ENCODE data around the gene GRM5.
"Not testable (repeated sequence)": the region's sequence is repeated elsewhere in the genome, so short reads cannot be mapped to it uniquely, and the experiment has no call there.

Gene GRM5

GRCh38 chr11:88478136-88478815 lies 587.5 kb downstream of the GRM5 start:
- peaks cover 39% of the 10 kb centered on the region for H3K27me3 Mint-ChIP-seq
- H3K9me3 Mint-ChIP-seq = no peaks in the 10 kb centered on the region
- H3K4me1 Mint-ChIP-seq = no peaks in the 10 kb centered on the region
- no peaks in the 10 kb centered on the region for H3K36me3 Mint-ChIP-seq
- no peak for ATAC-seq
- H3K4me3 Mint-ChIP-seq = no peak overlapping the region
- no peak overlapping the region for H3K27ac Mint-ChIP-seq

GRCh38 chr11:88475991-88476418 lies 589.8 kb downstream of the GRM5 start:
- Mint-ChIP-seq H3K9me3 (no peaks in the 10 kb centered on the region), H3K4me3 (no peak overlapping the region), H3K4me1 (no peaks in the 10 kb centered on the region), H3K27me3 (peaks cover 29% of the 10 kb centered on the region), H3K36me3 (no peaks in the 10 kb centered on the region), H3K27ac (no peak overlapping the region)
- no peak for ATAC-seq

DNA sequence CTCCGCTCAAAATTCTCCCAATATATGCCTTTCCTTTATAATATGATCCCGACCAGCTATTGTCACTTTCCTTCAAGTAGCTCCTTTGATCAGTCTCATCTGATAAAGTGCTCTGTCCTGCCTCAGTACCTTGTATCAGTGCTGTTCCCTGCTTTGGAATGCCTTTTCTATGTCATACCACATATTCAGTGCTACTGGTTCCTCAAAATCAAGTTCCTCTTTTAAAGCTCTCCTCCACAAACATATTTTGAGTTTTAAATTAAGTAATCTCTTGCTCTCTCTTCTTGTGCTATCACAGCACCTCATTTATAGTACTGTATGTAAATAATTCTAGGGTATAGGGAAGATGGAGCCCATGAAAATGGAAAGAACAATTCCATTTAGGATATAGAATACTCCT lies 591.1 kb downstream of the GRM5 start:
- Mint-ChIP-seq H3K27me3 (peaks cover 16% of the 10 kb centered on the region), H3K36me3 (no peaks in the 10 kb centered on the region), H3K9me3 (no peaks in the 10 kb centered on the region), H3K4me3 (no peak overlapping the region), H3K4me1 (no peaks in the 10 kb centered on the region), H3K27ac (no peak overlapping the region)
- ATAC-seq = no peak

DNA sequence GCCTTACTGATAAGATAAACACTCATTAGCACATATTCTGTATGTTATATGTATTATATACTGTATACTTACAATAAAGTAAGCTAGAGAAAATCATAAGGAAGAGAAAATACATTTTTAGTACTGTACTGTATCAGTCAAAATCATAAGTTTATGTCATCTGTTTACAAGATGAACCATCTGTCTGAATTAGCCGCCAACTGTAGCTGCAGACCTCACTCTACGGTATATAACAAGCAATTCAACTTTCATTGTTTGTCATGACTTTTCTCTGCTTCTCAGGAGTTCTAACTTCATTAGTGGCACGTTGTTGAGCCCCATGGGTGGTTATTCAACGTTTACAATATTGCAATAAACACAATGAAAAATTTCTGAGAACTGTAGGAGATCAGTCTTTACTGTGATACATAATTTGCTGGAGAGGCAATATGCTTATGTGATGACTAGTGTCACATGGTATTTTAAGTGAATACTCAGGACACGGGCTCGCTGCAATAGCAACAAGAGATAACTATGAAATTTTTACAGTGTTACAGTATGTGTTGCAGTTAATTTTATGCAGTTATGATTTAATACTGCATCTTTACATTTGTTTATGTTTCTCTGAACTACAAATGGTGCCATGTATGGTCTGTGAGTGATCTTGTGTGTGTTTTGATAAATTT lies 596.1 kb downstream of the GRM5 start:
- H3K36me3 Mint-ChIP-seq = no peaks in the 10 kb centered on the region
- no peaks in the 10 kb centered on the region for H3K9me3 Mint-ChIP-seq
- ATAC-seq = no peak
- H3K4me1 Mint-ChIP-seq = no peaks in the 10 kb centered on the region
- H3K4me3 Mint-ChIP-seq = no peak overlapping the region
- H3K27me3 Mint-ChIP-seq = peaks cover 24% of the 10 kb centered on the region
- no peak overlapping the region for H3K27ac Mint-ChIP-seq

- no peaks in the 10 kb centered on the region for H3K4me1 Mint-ChIP-seq
- no peaks in the 10 kb centered on the region for H3K9me3 Mint-ChIP-seq
- ATAC-seq = no peak
- no peak overlapping the region for H3K4me3 Mint-ChIP-seq
- no peaks in the 10 kb centered on the region for H3K36me3 Mint-ChIP-seq
- no peak overlapping the region for H3K27ac Mint-ChIP-seq
- peaks cover 44% of the 10 kb centered on the region for H3K27me3 Mint-ChIP-seq
Measured at GRCh38 chr11:88464528-88464927, 601.3 kb downstream of the GRM5 start.

DNA sequence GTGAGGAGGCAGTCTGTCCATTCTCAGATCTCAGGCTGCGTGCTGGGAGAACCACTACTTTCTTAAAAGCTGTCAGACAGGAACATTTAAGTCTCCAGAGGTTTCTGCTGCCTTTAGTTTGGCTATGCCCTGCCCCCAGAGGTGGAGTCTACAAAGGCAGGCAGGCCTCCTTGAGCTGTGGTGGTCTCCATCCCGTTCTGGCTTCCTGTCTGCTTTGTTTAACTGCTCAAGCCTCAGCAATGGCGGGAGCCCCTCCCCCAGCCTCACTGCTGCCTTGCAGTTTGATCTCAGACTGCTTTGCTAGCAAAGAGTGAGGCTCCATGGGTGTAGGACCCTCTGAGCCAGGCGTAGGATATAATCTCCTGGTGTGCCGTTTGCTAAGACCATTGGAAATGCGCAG lies 602.5 kb downstream of the GRM5 start:
- H3K4me1 Mint-ChIP-seq, ATAC-seq, H3K4me3 Mint-ChIP-seq, H3K9me3 Mint-ChIP-seq, H3K27ac Mint-ChIP-seq, H3K36me3 Mint-ChIP-seq: not testable (repeated sequence)
- peaks cover 44% of the 10 kb centered on the region for H3K27me3 Mint-ChIP-seq

DNA sequence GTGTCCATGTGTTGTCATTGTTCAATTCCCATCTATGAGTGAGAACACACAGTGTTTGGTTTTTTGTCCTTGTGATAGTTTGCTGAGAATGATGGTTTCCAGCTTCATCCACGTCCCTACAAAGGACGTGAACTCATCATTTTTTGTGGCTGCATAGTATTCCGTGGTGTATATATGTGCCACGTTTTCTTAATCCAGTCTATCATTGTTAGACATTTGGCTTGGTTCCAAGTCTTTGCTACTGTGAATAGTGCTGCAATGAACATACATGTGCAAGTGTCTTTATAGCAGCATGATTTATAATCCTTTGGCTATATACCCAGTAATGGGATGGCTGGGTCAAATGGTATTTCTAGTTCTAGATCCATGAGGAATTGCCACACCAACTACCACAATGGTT lies 607.7 kb downstream of the GRM5 start:
- H3K9me3 Mint-ChIP-seq, ATAC-seq, H3K4me1 Mint-ChIP-seq, H3K36me3 Mint-ChIP-seq, H3K4me3 Mint-ChIP-seq, H3K27ac Mint-ChIP-seq: not testable (repeated sequence)
- peaks cover 28% of the 10 kb centered on the region for H3K27me3 Mint-ChIP-seq

GRCh38 chr11:88455974-88456373 lies 609.8 kb downstream of the GRM5 start:
- ATAC-seq = no peak
- Mint-ChIP-seq H3K27ac (no peak overlapping the region), H3K4me3 (no peak overlapping the region), H3K27me3 (peaks cover 7% of the 10 kb centered on the region), H3K4me1 (no peaks in the 10 kb centered on the region), H3K9me3 (peaks cover 2% of the 10 kb centered on the region), H3K36me3 (no peaks in the 10 kb centered on the region)

GRCh38 chr11:88454881-88455280 lies 610.9 kb downstream of the GRM5 start:
- Mint-ChIP-seq H3K27ac (no peak overlapping the region), H3K4me3 (no peak overlapping the region), H3K27me3 (no peaks in the 10 kb centered on the region), H3K9me3 (peaks cover 2% of the 10 kb centered on the region), H3K36me3 (no peaks in the 10 kb centered on the region), H3K4me1 (no peaks in the 10 kb centered on the region)
- no peak for ATAC-seq
